Progenitor cell of endocrine pancreas (in vitro differentiated cells): ENCODE data around the gene HMX1. TPM values are rescaled to one million over a fixed set of nuclear protein-coding genes. Genes with fewer than 3 reads are reported as not detected.

Experiments
- DNase-seq: peaks from one replicate; pipeline ENCODE4 v3.0.0; 2021; ENCODE audit warnings: low spot score; ENCODE audit not compliant: unreplicated experiment
- H3K27ac Mint-ChIP-seq: 2 replicates; pipeline ENCODE4 v1.8.0; 2021; ENCODE audit warnings: mild to moderate bottlenecking, moderate library complexity, mixed read lengths
- H3K27me3 Mint-ChIP-seq: 2 replicates; pipeline ENCODE4 v1.8.0; 2021; ENCODE audit warnings: mixed read lengths
- H3K36me3 Mint-ChIP-seq: 2 replicates; pipeline ENCODE4 v1.8.0; 2022; ENCODE audit warnings: mixed read lengths; ENCODE audit not compliant: insufficient read depth
- H3K4me1 Mint-ChIP-seq: 2 replicates; pipeline ENCODE4 v1.8.0; 2021; ENCODE audit warnings: low read depth, mixed read lengths
- H3K4me3 Mint-ChIP-seq: 2 replicates; pipeline ENCODE4 v1.8.0; 2021; ENCODE audit warnings: low read depth, mild to moderate bottlenecking, moderate library complexity, mixed read lengths
- H3K9me3 Mint-ChIP-seq: 2 replicates; pipeline ENCODE4 v1.8.0; 2021; ENCODE audit warnings: low read depth, mixed read lengths
- CTCF ChIP-seq: fragments of 200-600 bp; sonication (generic); IDR thresholded peaks from one replicate; pipeline ENCODE4 v1.5.0; 2021; ENCODE audit warnings: antibody characterized with exemption, mild to moderate bottlenecking; ENCODE audit not compliant: unreplicated experiment
- total RNA-seq: library from RNA; stranded (reverse); gene quantifications from 2 replicates; pipeline ENCODE4 v1.2.1, GENCODE V29; 2021

HMX1 gene
- total RNA-seq, 1 donor from 2014 or later: 0.65 TPM

- Mint-ChIP-seq H3K27me3 (peaks cover 32% of the 10 kb centered on the region), H3K4me3 (no peak overlapping the region), H3K27ac (no peak overlapping the region), H3K36me3 (no peaks in the 10 kb centered on the region), H3K4me1 (no peaks in the 10 kb centered on the region), H3K9me3 (no peaks in the 10 kb centered on the region)
- no peak for TF ChIP-seq CTCF
- peak; percentile 7 for DNase-seq
Measured at GRCh38 chr4:8911316-8912088, 39.9 kb upstream of the HMX1 start.

- no peaks in the 10 kb centered on the region for H3K9me3 Mint-ChIP-seq
- DNase-seq: peak; percentile 5
- H3K27ac Mint-ChIP-seq: no peak overlapping the region
- no peak overlapping the region for H3K4me3 Mint-ChIP-seq
- H3K27me3 Mint-ChIP-seq: peaks cover 34% of the 10 kb centered on the region
- no peak for TF ChIP-seq CTCF
- H3K4me1 Mint-ChIP-seq: no peaks in the 10 kb centered on the region
- no peaks in the 10 kb centered on the region for H3K36me3 Mint-ChIP-seq
Measured at GRCh38 chr4:8910822-8911315, 39.2 kb upstream of the HMX1 start.

DNA sequence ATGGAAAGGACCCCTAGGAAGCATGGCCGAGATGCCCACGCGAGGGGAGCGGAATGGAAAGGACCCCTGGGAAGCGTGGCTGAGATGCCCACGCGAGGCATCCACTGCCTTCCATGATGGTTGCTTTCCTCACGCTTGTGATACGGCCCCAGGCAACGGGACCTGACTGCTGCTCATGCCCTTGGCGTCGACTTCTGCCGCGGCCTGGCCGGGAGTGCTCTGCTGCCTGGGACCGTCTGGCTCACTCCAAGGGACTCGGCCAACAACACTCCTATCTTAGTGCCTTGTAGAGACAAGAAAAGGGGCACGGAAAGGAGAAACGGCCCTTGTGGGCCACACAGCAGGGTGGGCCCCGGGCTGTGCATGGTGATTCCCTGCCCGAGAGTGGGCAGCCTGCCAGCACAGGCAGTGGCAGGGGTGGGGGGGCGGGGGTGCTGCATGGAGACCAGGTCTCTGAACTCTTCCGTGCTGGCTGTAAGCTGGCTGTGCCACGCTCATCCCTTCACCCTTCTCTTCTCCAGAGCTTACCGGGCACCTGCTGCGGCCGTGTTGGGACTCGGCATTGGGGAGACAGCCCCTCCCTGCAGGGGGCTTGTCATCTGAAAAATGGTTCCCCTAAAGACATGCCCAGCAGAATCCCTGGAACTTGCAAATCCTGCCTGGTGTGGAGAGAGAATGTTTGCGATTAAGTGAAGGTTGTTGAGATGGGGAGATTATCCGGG is 38.6 kb upstream of the HMX1 start:
- no peaks in the 10 kb centered on the region for H3K4me1 Mint-ChIP-seq
- H3K27me3 Mint-ChIP-seq: peaks cover 38% of the 10 kb centered on the region
- no peak overlapping the region for H3K4me3 Mint-ChIP-seq
- H3K9me3 Mint-ChIP-seq: no peaks in the 10 kb centered on the region
- H3K27ac Mint-ChIP-seq: no peak overlapping the region
- H3K36me3 Mint-ChIP-seq: no peaks in the 10 kb centered on the region
- TF ChIP-seq CTCF: no peak
- peak; percentile 6 for DNase-seq

GRCh38 chr4:8909548-8909947 is 37.9 kb upstream of the HMX1 start:
- no peak overlapping the region for H3K27ac Mint-ChIP-seq
- H3K9me3 Mint-ChIP-seq: no peaks in the 10 kb centered on the region
- no peaks in the 10 kb centered on the region for H3K4me1 Mint-ChIP-seq
- DNase-seq: no peak
- H3K4me3 Mint-ChIP-seq: no peak overlapping the region
- H3K27me3 Mint-ChIP-seq: peaks cover 44% of the 10 kb centered on the region
- H3K36me3 Mint-ChIP-seq: no peaks in the 10 kb centered on the region
- TF ChIP-seq CTCF: no peak

- H3K9me3 Mint-ChIP-seq: no peaks in the 10 kb centered on the region
- H3K27me3 Mint-ChIP-seq: peaks cover 50% of the 10 kb centered on the region
- TF ChIP-seq CTCF: no peak
- H3K4me3 Mint-ChIP-seq: no peak overlapping the region
- H3K4me1 Mint-ChIP-seq: no peaks in the 10 kb centered on the region
- no peaks in the 10 kb centered on the region for H3K36me3 Mint-ChIP-seq
- peak; percentile 8 for DNase-seq
- no peak overlapping the region for H3K27ac Mint-ChIP-seq
Measured at GRCh38 chr4:8908206-8908893, 36.7 kb upstream of the HMX1 start.
